GM18505 (cell line): ENCODE results near the gene DDX50.
"Not testable (repeated sequence)": the region's sequence is repeated elsewhere in the genome, so short reads cannot be mapped to it uniquely, and the experiment has no call there.

Experiments used
- ATAC-seq: cut with Tn5 transposase; IDR thresholded peaks from one replicate; pipeline ENCODE4 v1.9.1; 2021; ENCODE audit not compliant: unreplicated experiment
- POLR2A ChIP-seq: IDR thresholded peaks from 4 replicates; pipeline ENCODE4 v1.6.1; 2011; ENCODE audit warnings: borderline replicate concordance; ENCODE audit not compliant: insufficient read depth, insufficient read length; ENCODE audit errors: extremely low read depth

Gene DDX50

GRCh38 chr10:68938884-68939283 is 37.8 kb downstream of the DDX50 start:
- ATAC-seq: no peak
- no peak for TF ChIP-seq POLR2A

- not testable (repeated sequence) for ATAC-seq
Measured at GRCh38 chr10:68940917-68941316, 39.8 kb downstream of the DDX50 start.

DNA sequence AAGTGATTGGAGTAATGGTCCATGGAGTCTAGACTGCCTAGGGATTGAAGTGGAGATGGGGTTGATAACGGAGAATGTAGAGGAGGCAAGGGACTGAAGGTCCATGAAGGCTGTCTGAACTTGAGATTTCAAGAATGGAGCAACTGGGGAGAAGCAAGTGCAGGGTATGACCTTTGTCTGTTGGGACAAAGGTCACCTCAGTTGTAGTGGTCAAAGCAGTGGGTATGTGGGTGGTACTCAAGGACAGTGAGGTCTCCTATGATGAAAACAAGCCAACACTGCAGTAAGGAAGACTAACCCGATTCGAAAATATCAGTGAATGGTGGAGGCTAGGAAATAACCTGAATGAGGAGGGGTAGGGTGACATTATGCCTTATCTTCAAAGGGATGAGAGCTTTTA is 49.5 kb downstream of the DDX50 start:
- no peak for ATAC-seq
- no peak for TF ChIP-seq POLR2A

GRCh38 chr10:68954904-68955303 is 53.8 kb downstream of the DDX50 start:
- TF ChIP-seq POLR2A: no peak
- ATAC-seq: no peak

- TF ChIP-seq POLR2A: no peak
- ATAC-seq: peak; percentile 6
Measured at GRCh38 chr10:68955355-68955831, 54.3 kb downstream of the DDX50 start.

DNA sequence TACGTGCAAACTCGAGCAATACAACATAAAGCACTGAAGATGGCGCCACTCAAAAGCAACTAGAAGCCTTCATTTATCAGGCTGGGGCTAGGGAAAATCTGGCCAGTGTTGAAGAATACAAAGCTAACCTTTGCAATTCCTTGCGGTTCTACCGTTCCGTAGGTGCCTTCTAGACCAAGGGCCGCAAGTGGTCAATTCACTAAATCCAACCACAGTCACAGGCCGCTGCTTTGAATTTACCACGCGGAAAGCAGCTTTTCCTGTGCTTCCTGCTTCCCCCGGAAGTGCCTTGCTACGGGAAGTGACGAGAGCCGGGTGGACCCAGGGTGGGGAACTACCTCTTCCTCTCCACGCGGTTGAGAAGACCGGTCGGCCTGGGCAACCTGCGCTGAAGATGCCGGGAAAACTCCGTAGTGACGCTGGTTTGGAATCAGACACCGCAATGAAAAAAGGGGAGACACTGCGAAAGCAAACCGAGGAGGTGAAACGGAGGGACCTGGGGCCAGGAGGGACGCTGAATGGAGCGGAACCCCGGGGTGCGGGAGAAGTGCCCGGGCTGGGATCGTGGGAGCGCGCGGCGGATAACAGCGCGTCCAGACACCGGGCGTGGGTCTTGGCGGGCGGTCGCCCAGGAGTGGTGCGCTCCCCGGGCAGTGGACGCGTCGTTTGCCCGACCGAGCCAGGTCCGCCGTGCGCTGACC is 54.9 kb downstream of the DDX50 start, which contains the start of gene DDX21:
Gene DDX21, plus strand, starts transcription at position 339 of the 701 bp plus-strand sequence. Its CDS starts 56 bp downstream, at position 395.
- peak; percentile 91 for TF ChIP-seq POLR2A
- ATAC-seq: peak; percentile 73

DNA sequence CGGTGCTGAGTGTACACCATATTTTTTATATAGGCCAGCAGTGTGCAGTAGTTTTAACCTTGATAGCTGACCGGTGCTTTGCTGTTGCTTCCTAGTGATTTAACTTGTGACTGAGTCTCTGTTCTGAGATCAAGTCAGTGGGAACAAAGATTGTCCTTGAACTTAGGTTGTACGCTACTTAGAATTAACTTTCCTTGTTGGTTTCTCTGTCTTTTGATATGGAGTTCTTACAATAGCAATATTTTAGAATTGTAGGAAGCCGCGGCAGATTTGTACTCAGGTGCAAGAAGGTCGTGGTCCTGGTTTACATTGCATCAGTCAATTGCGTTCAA is 56.1 kb downstream of the DDX50 start:
- ATAC-seq: no peak

DNA sequence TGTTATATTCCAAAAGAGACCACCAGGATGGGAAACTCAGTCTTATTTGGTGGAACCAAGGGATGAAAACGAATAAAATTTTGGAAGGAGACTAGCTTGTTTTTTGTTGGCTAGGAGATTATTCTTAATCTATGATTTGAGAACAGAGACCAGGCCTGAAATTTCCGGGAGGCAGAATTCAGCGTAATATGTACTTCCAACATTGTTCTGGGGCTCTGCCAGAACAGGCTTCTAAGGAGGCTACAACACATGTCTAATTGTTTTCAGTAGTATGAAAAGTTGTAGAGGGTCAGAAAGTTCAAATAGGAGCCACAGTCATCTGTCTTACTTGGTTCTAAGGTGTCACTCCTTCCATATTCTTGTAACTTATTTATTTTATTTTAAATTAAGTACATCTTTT is 56.5 kb downstream of the DDX50 start:
- no peak for TF ChIP-seq POLR2A
- ATAC-seq: no peak

More for the DNA sequence above, 56.1 kb downstream of the DDX50 start:
- TF ChIP-seq POLR2A: no peak

- peak; percentile 18 for TF ChIP-seq POLR2A
- ATAC-seq: no peak
Measured at GRCh38 chr10:68959695-68960527, 58.8 kb downstream of the DDX50 start.

- ATAC-seq: no peak
Measured at GRCh38 chr10:68963151-68963550, 62.0 kb downstream of the DDX50 start.

GRCh38 chr10:68973975-68974374 is 72.9 kb downstream of the DDX50 start:
- ATAC-seq: no peak
- TF ChIP-seq POLR2A: no peak

More at GRCh38 chr10:68963151-68963550, 62.0 kb downstream of the DDX50 start:
- no peak for TF ChIP-seq POLR2A

DNA sequence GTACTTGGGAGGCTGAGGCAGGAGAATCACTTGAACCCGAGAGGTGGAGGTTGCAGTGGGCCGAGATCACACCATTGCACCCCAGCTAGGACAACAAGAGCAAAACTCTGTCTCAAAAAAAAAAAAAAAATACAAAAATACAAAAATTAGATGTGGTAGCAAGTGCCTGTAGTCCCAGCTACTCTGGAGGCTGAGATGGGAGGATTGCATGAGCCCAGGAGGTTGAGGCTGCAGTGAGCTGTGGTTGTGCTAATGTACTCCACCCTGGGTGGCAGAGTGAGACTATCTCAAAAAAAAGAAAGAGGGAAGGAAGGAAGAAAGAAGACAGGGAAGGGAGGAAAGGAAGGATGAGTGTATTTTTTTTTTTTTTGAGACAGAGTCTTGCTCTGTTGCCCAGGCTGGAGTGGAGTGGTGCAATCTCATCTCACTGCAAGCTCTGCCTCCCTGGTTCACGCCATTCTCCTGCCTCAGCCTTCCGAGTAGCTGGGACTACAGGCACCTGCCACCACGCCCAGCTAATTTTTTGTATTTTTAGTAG is 74.9 kb downstream of the DDX50 start:
- not testable (repeated sequence) for ATAC-seq

DNA sequence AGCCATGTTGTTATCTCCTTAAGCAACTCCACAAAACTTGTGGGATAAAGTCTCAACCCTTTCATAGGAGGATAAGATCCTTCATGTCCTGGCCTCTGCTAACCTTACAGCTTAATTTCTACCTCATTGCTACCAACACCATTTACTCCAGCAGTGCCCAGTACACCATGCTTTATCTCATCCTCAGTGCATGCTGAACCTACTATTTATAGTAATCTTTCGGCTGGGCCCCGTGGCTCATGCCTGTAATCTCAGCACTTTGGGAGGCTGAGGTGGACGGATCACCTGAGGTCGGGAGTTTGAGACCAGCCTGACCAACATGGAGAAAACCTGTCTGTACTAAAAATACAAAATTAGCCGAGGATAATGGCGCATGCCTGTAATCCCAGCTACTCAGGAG is 78.6 kb downstream of the DDX50 start:
- ATAC-seq: not testable (repeated sequence)

GRCh38 chr10:68981074-68981473 is 80.0 kb downstream of the DDX50 start:
- TF ChIP-seq POLR2A: no peak
- ATAC-seq: no peak

DNA sequence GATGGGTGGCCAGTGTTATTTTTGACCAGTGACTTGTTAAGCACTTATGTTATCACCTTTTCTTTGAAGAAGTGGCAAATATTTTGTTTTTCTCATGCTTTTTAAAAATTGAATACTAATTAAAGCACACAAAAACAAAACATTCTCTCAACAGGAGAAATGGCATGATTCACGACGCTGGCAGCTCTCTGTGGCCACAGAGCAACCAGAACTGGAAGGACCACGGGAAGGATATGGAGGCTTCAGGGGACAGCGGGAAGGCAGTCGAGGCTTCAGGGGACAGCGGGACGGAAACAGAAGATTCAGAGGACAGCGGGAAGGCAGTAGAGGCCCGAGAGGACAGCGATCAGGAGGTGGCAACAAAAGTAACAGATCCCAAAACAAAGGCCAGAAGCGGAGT is 81.3 kb downstream of the DDX50 start:
- no peak for ATAC-seq

More for the DNA sequence above, 81.3 kb downstream of the DDX50 start:
- TF ChIP-seq POLR2A: no peak
